GM12891 (cell line): Measurements from ENCODE around the gene EIF2A.

Experiments
- DNase-seq: peaks from one replicate; pipeline ENCODE4 v3.0.0; 2011; ENCODE audit warnings: low spot score; ENCODE audit not compliant: insufficient read length
- FAIRE-seq: peaks from 2 replicates; lab custom pipeline; 2011; peaks lifted over from hg19 to GRCh38; lab: Jason Lieb, UNC
- PAX5 ChIP-seq: IDR thresholded peaks from 2 replicates; pipeline ENCODE4 v1.6.1; 2011; ENCODE audit warnings: low read length, moderate library complexity, mild to moderate bottlenecking; ENCODE audit not compliant: insufficient read depth, severe bottlenecking
- POLR2A ChIP-seq: IDR thresholded peaks from 2 replicates; pipeline ENCODE4 v1.6.1; 2011; ENCODE audit warnings: low read depth, low read length, control low read depth
- POLR2AphosphoS5 ChIP-seq: IDR thresholded peaks from 2 replicates; pipeline ENCODE4 v1.6.1; 2011; ENCODE audit warnings: low read depth, low read length, control low read depth
- POU2F2 ChIP-seq: IDR thresholded peaks from 2 replicates; pipeline ENCODE4 v1.6.1; 2011; ENCODE audit warnings: low read depth, mild to moderate bottlenecking, control low read depth, low read length, moderate library complexity
- SPI1 ChIP-seq: IDR thresholded peaks from 2 replicates; pipeline ENCODE4 v1.6.1; 2011; ENCODE audit warnings: low read depth, low read length, control low read depth
- TAF1 ChIP-seq: IDR thresholded peaks from 2 replicates; pipeline ENCODE4 v1.6.1; 2011; ENCODE audit warnings: low read depth, low read length, control low read depth

Gene EIF2A

GRCh38 chr3:150519026-150519425, 27.6 kb upstream of the EIF2A start:
- DNase-seq, result no peak
- TF ChIP-seq SPI1, result no peak
- TF ChIP-seq TAF1, result no peak
- TF ChIP-seq PAX5, result no peak
- TF ChIP-seq POLR2AphosphoS5, result no peak
- no peak for TF ChIP-seq POU2F2
- no peak for TF ChIP-seq POLR2A
- FAIRE-seq, result no peak

- TF ChIP-seq SPI1 (no peak), POLR2AphosphoS5 (no peak), TAF1 (no peak), POU2F2 (no peak), PAX5 (no peak), POLR2A (no peak)
- FAIRE-seq, result no peak
- no peak for DNase-seq
These were observed 26.2 kb upstream of the EIF2A start for GRCh38 chr3:150520408-150520807.

- DNase-seq (no peak), FAIRE-seq (no peak)
- TF ChIP-seq PAX5, result no peak
- TF ChIP-seq POLR2AphosphoS5, result no peak
- no peak for TF ChIP-seq POLR2A
- TF ChIP-seq POU2F2, result no peak
- TF ChIP-seq SPI1, result no peak
- no peak for TF ChIP-seq TAF1
These were observed 25.1 kb upstream of the EIF2A start for GRCh38 chr3:150521463-150521862.

- DNase-seq (no peak), FAIRE-seq (no peak)
- TF ChIP-seq PAX5, result no peak
- no peak for TF ChIP-seq POLR2AphosphoS5
- TF ChIP-seq TAF1, result no peak
- no peak for TF ChIP-seq POU2F2
- no peak for TF ChIP-seq POLR2A
- no peak for TF ChIP-seq SPI1
These were observed 23.0 kb upstream of the EIF2A start for GRCh38 chr3:150523538-150523937.

- no peak for TF ChIP-seq SPI1
- no peak for TF ChIP-seq PAX5
- TF ChIP-seq POLR2AphosphoS5, result no peak
- no peak for TF ChIP-seq POU2F2
- no peak for TF ChIP-seq POLR2A
- TF ChIP-seq TAF1, result no peak
- FAIRE-seq (no peak), DNase-seq (no peak)
These were observed 18.9 kb upstream of the EIF2A start for GRCh38 chr3:150527464-150528255.

DNA sequence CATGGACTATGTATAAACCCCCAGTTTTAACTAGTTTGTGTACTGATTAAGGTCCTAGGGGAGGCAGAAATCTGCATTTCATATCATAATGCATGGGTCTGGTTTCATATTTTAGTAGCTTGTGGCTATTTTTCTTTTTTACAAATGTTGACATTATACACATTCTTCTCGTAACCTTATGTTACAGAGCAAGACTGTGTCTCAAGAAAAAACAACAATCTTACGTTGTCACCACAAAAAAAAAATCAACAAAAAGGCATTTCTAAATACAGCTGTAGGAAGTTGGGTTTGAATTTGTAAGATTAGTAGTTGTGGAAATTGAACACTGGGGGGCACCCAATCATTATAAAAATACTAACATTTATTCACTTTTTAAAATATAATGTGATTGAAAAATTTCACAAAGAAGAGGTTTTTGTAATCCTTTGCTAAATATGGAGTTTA, 18.2 kb upstream of the EIF2A start:
- DNase-seq, result no peak
- FAIRE-seq, result no peak
- TF ChIP-seq POU2F2, result no peak
- TF ChIP-seq POLR2AphosphoS5, result no peak
- TF ChIP-seq SPI1, result no peak
- no peak for TF ChIP-seq TAF1
- no peak for TF ChIP-seq POLR2A
- no peak for TF ChIP-seq PAX5

DNA sequence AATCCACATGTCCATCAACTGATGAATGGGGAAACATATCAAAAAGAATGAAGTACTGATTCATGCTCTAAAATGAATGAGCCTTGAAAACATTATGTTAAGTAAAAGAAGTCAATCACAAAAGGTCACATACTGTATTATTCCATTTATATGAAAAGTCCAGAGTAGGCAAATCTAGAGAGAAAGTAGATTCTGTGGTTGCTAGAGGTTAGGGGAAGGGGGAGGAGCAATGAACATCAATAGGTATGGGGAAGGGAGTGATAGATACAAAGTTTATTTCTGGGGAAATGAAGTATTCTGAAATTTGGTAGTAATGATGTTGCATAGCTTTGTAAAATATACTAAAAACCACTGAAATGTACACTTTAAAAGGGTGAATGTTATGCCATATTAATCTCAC, 14.8 kb upstream of the EIF2A start:
- TF ChIP-seq SPI1 (no peak), POLR2AphosphoS5 (no peak), PAX5 (no peak)
- DNase-seq, result no peak
- FAIRE-seq, result no peak

GRCh38 chr3:150535204-150535603, 11.4 kb upstream of the EIF2A start:
- TF ChIP-seq PAX5 (no peak), TAF1 (no peak), POLR2A (no peak)
- DNase-seq (no peak), FAIRE-seq (no peak)

GRCh38 chr3:150538324-150539208, 8.0 kb upstream of the EIF2A start:
- no peak for FAIRE-seq
- TF ChIP-seq SPI1, result no peak
- DNase-seq, result no peak

GRCh38 chr3:150540297-150540696, 6.3 kb upstream of the EIF2A start:
- TF ChIP-seq TAF1, result no peak
- no peak for TF ChIP-seq POU2F2
- DNase-seq, result no peak
- FAIRE-seq, result no peak
